HFFc6 (cell line): Measurements from ENCODE around the gene SLC36A3. TPM values are rescaled to one million over a fixed set of nuclear protein-coding genes. Genes with fewer than 3 reads are reported as not detected.

Experiments
- DNase-seq: peaks from one replicate; pipeline ENCODE4 v3.0.0-alpha.2; 2018
- H3K27ac Mint-ChIP-seq: 2 replicates; pipeline ENCODE4 v1.8.0; 2020; ENCODE audit warnings: mild to moderate bottlenecking, mixed read lengths
- H3K27me3 Mint-ChIP-seq: 2 replicates; pipeline ENCODE4 v1.8.0; 2021; ENCODE audit warnings: mild to moderate bottlenecking, moderate library complexity, mixed read lengths; ENCODE audit not compliant: insufficient read depth
- H3K36me3 Mint-ChIP-seq: 2 replicates; pipeline ENCODE4 v1.8.0; 2021; ENCODE audit warnings: low read depth, mixed read lengths
- H3K4me1 Mint-ChIP-seq: 2 replicates; pipeline ENCODE4 v1.8.0; 2020; ENCODE audit warnings: low read depth, mixed read lengths
- H3K4me3 Mint-ChIP-seq: 2 replicates; pipeline ENCODE4 v1.8.0; 2020; ENCODE audit warnings: mild to moderate bottlenecking, moderate library complexity, mixed read lengths
- H3K9me3 Mint-ChIP-seq: 2 replicates; pipeline ENCODE4 v1.8.0; 2020; ENCODE audit warnings: mild to moderate bottlenecking, mixed read lengths
- CTCF ChIP-seq: fragments of 200-600 bp; sonication (generic); IDR thresholded peaks from 2 replicates; pipeline ENCODE4 v1.5.0; 2021; ENCODE audit warnings: antibody characterized with exemption, mild to moderate bottlenecking
- total RNA-seq, 6 experiments: library from RNA; stranded (reverse); fragmentation: NEBNext Ultra II Directional; extraction: Animal tissue kit (Norgen Biotek cat#: 25700); gene quantifications; 2 replicates in 1 of 6; 3 replicates in 5 of 6; pipeline ENCODE4 v1.2.3, GENCODE V29; 2021

SLC36A3 gene
- total RNA-seq, 6 experiments from 2014 or later, result not detected

DNA sequence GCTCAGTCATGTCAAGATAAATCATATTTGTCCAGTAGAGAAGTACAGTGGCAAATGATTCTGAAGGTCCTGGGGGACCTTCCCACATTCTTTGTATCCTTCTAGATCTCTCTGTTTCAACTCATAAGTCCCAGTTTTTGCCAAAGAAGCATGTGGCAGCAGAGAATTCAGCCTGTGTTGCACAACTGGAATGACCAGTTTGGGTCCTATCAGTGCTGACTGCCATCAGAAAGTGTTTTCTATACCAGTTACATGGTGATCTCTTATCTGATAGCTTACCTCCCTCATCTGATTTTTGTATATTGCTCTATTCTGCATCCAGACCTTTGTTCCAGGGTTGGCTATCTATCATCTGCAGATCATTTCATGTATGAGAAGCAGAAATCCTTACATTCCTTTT lies 28.9 kb downstream of the SLC36A3 start:
- no peaks in the 10 kb centered on the region for H3K9me3 Mint-ChIP-seq
- H3K4me1 Mint-ChIP-seq, result no peaks in the 10 kb centered on the region
- no peak overlapping the region for H3K4me3 Mint-ChIP-seq
- H3K27ac Mint-ChIP-seq, result no peak overlapping the region
- H3K27me3 Mint-ChIP-seq, result peaks cover 4% of the 10 kb centered on the region
- TF ChIP-seq CTCF, result no peak
- DNase-seq, result no peak
- no peaks in the 10 kb centered on the region for H3K36me3 Mint-ChIP-seq

GRCh38 chr5:151271336-151271735 lies 32.2 kb downstream of the SLC36A3 start:
- Mint-ChIP-seq H3K4me3 (no peak overlapping the region), H3K27ac (no peak overlapping the region), H3K4me1 (peaks cover 12% of the 10 kb centered on the region), H3K27me3 (peaks cover 2% of the 10 kb centered on the region), H3K9me3 (no peaks in the 10 kb centered on the region), H3K36me3 (peaks cover 12% of the 10 kb centered on the region; the same call in 1 of the 2 replicates)
- no peak for DNase-seq
- no peak for TF ChIP-seq CTCF

DNA sequence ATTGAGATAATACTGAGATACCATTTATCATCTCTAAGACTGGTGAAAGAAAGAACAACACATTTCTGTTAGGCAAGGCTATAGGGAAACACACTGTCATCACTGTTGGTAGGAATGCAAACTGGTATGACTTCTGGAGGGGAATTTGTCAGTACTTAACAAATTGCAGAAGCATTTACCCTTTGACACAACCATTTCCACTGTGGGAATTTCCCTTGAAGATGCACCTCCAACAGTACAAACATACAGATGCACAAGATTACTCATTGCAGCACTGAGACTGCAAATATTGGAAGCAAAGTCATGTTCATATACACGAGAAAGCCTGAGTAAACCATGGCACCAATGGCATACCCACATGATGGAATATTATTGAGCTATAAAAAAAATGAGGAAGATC lies 33.0 kb downstream of the SLC36A3 start:
- peaks cover 12% of the 10 kb centered on the region; the same call in 1 of the 2 replicates for H3K36me3 Mint-ChIP-seq
- H3K4me1 Mint-ChIP-seq, result peaks cover 12% of the 10 kb centered on the region
- H3K27ac Mint-ChIP-seq, result no peak overlapping the region
- peak; percentile 79 for DNase-seq
- peaks cover 2% of the 10 kb centered on the region for H3K27me3 Mint-ChIP-seq
- no peaks in the 10 kb centered on the region for H3K9me3 Mint-ChIP-seq
- no peak overlapping the region for H3K4me3 Mint-ChIP-seq
- TF ChIP-seq CTCF, result no peak

DNA sequence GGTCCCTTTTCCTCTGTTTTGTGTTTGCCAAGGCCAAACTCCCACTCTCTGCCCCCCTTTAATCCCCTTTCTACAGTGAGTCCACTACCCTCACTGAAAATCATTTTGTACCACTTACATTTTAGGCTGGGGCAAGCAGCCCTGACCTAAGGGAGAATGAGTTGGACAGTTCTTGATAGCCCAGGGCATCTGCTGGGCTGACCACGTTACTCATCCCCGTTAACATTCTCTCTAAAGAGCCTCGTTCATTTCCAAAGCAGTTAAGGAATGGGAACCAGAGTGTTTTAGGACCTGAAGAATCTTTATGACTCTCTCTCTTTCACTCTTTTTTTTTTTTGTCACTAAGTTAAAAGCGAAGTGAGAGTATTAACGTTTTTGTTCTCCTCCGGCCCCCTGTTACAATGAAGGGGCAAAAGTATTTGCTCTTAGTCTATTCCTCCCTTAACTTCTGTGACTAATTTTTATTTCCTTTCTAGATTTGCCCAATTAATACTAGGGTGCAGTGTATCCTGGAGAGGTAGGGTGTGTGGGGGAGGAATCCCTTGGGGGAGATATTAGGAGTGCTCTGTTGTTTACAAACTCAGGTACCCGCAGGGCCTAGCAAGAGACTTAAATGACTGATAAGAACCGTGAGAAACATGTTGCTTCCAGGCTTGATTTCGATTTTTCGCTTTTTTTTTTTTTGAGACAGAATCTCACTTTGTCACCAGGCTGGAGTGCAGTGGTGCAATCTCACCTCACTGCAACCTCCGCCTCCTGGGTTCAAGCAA lies 35.9 kb downstream of the SLC36A3 start:
- Mint-ChIP-seq H3K36me3 (peaks cover 21% of the 10 kb centered on the region), H3K27ac (peak overlapping the region; percentile 53; the same call in 1 of the 2 replicates)
- DNase-seq, result peak; percentile 64

DNA sequence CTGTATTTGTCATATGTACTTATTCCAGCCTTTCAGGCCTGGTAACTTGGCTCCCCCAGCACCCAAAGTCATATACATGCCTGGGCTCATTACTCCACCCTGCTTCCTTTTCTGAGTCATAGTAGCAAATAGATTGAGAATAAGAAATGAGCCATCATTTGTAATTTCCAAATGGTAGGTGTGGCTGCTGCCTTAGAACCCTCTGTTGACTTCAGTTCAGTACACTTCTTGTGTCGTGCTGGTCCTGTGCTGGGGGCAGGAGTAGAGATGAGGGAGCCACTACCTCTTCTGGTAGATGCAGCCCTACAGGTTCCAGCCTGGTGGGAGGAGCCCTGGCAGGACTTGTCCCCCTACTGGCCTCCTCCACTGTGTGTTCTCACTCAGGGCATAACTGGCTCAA lies 39.5 kb downstream of the SLC36A3 start:
- Mint-ChIP-seq H3K4me3 (peak overlapping the region; percentile 28; the same call in 1 of the 2 replicates), H3K36me3 (peaks cover 21% of the 10 kb centered on the region), H3K27me3 (no peaks in the 10 kb centered on the region; the same call in 1 of the 2 replicates), H3K9me3 (no peaks in the 10 kb centered on the region), H3K27ac (peak overlapping the region; percentile 93), H3K4me1 (peaks cover 30% of the 10 kb centered on the region)
- TF ChIP-seq CTCF, result no peak
- DNase-seq, result peak; percentile 57

More for the DNA sequence above, 35.9 kb downstream of the SLC36A3 start:
- no peaks in the 10 kb centered on the region for H3K9me3 Mint-ChIP-seq
- H3K27me3 Mint-ChIP-seq, result no peaks in the 10 kb centered on the region; the same call in 1 of the 2 replicates
- H3K4me3 Mint-ChIP-seq, result peak overlapping the region; percentile 10; the same call in 1 of the 2 replicates
- TF ChIP-seq CTCF, result no peak
- peaks cover 30% of the 10 kb centered on the region for H3K4me1 Mint-ChIP-seq
